ENCODE data around the gene RND3.

DNA sequence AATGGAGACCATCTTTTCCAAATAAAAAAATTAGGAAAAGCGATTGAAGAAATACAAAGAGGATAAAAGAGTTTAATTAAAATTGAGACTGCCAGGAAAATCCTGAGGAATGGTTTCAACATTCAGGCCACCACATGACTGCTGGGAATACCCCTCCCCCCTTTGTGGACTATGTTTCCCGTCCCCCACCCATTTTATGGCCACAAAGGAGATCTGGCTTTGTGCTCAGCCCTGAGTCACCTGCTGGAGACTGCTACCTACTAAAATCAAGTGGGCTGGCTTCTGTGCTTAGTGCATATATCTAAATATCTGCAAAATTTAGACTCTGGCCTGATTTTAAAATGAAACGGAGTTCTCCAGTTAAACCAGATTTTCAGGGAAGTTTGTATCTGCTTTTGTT is 10.1 kb downstream of the RND3 start:
- no peak for TF ChIP-seq EZH2 (IDR thresholded peaks at IDR 0.05; ENCODE audit: insufficient read depth, poor library complexity, severe bottlenecking)
- no peak for TF ChIP-seq EZH2phosphoT487 (IDR thresholded peaks at IDR 0.05; ENCODE audit: insufficient read depth, low read depth)
